ENCODE measurements around the gene CPO. TPM values are rescaled to one million over a fixed set of nuclear protein-coding genes. Genes with fewer than 3 reads are reported as not detected.

The CPO gene
- polyA plus RNA-seq, 1 of the 3 experiments (the other 2 are of a cell fraction) = not detected

- no peak for TF ChIP-seq SIN3A (IDR thresholded peaks at IDR 0.05; ENCODE audit: borderline replicate concordance, low read depth, low read length)
- no peak for TF ChIP-seq FOXJ3 (CRISPR knock-in tag; IDR thresholded peaks at IDR 0.05)
- TF ChIP-seq CHD2 (IDR thresholded peaks at IDR 0.05; ENCODE audit: low read length, partially characterized antibody) = no peak
- no peak for TF ChIP-seq RXRA (IDR thresholded peaks at IDR 0.05; ENCODE audit: borderline replicate concordance, low read depth)
- TF ChIP-seq EP300 (IDR thresholded peaks at IDR 0.05; ENCODE audit: borderline replicate concordance in 1 of 2, low read depth in 1 of 2, low read length in 1 of 2) = no peak
- no peak for TF ChIP-seq EZH2phosphoT487 (IDR thresholded peaks at IDR 0.05; ENCODE audit: borderline replicate concordance, low read depth)
Measured at GRCh38 chr2:207015901-207016300, 76.6 kb downstream of the CPO start (continued).

Other genes with a start within 250 kb of the CPO start
- not detected in 2 replicates for gene DYTN, start 221.1 kb upstream of the CPO start, polyA plus RNA-seq (2012; rRNA removed)
- gene MDH1B, start 174.2 kb upstream of the CPO start, polyA plus RNA-seq (2012; rRNA removed) = 1.7 and 2.8 TPM in 2 replicates
- gene FASTKD2, start 173.9 kb upstream of the CPO start, polyA plus RNA-seq (2012; rRNA removed) = 15.1 and 22.8 TPM in 2 replicates
- 7.5 and 12.8 TPM in 2 replicates for gene KLF7, start 226.4 kb downstream of the CPO start, polyA plus RNA-seq (2012; rRNA removed)